Lower lobe of right lung (tissue), 2 donors: ENCODE measurements around the gene S100A12. TPM values are rescaled to one million over a fixed set of nuclear protein-coding genes. Genes with fewer than 3 reads are reported as not detected.

Experiments used
- ATAC-seq, 2 donors: fragments of 200-7000 bp; cut with Tn5 transposase; one replicate each; pipeline ENCODE4 v1.9.1; 2020 to 2022; ENCODE audit warnings: mild to moderate bottlenecking in 2 of 2, moderate library complexity in 2 of 2
- DNase-seq: peaks from one replicate; pipeline ENCODE4 v3.0.0-alpha.2; 2020
- H3K27ac ChIP-seq: fragments of 200-600 bp; one replicate; pipeline ENCODE4 v1.8.0; 2022
- H3K27me3 ChIP-seq: fragments of 200-600 bp; one replicate; pipeline ENCODE4 v1.8.0; 2022; ENCODE audit warnings: low read depth
- H3K36me3 ChIP-seq: fragments of 200-600 bp; one replicate; pipeline ENCODE4 v1.8.0; 2022; ENCODE audit warnings: mild to moderate bottlenecking
- H3K4me1 ChIP-seq: fragments of 200-600 bp; one replicate; pipeline ENCODE4 v1.8.0; 2022
- H3K4me3 ChIP-seq: fragments of 200-600 bp; one replicate; pipeline ENCODE4 v1.8.0; 2022; ENCODE audit warnings: mild to moderate bottlenecking
- H3K9me3 ChIP-seq: fragments of 200-600 bp; one replicate; pipeline ENCODE4 v1.8.0; 2022
- CTCF ChIP-seq: fragments of 200-600 bp; IDR thresholded peaks from one replicate; pipeline ENCODE4 v1.8.0; 2022; ENCODE audit warnings: antibody characterized with exemption, mild to moderate bottlenecking
- intact Hi-C: fragments of 100-400 bp; cut with DNase I; formaldehyde crosslinking; loops from one replicate; pipeline ENCODE4 v1.11.0; 2022
- total RNA-seq: library from RNA; stranded (reverse); fragmentation: NEBNext Ultra II Directional; extraction: Animal tissue kit (Norgen Biotek cat#: 25700); gene quantifications from one replicate; pipeline ENCODE4 v1.2.1, GENCODE V29; 2021
- donor health status: DM: no; HTN: yes; CAD: no; lungs with severe emphysema.

Gene S100A12
- total RNA-seq, 1 donor from 2014 or later = 54.9 TPM

- no peak for ATAC-seq
- Histone ChIP-seq H3K27me3 (peaks cover 8% of the 10 kb centered on the region), H3K4me1 (peaks cover 9% of the 10 kb centered on the region), H3K4me3 (no peak overlapping the region), H3K27ac (no peak overlapping the region), H3K36me3 (no peaks in the 10 kb centered on the region), H3K9me3 (no peaks in the 10 kb centered on the region)
- no peak for DNase-seq
- intact Hi-C loops = no loop called here
- no peak for TF ChIP-seq CTCF
These were observed 19.0 kb upstream of the S100A12 start for GRCh38 chr1:153394391-153394790.

GRCh38 chr1:153393926-153394325 is 18.5 kb upstream of the S100A12 start:
- TF ChIP-seq CTCF = no peak
- H3K27ac ChIP-seq = no peak overlapping the region
- no peak overlapping the region for H3K4me3 ChIP-seq
- intact Hi-C loops = no loop called here
- no peaks in the 10 kb centered on the region for H3K36me3 ChIP-seq
- ATAC-seq (peak in 1 of 2 donors; percentile 34), DNase-seq (peak; percentile 55)
- peaks cover 9% of the 10 kb centered on the region for H3K4me1 ChIP-seq
- no peaks in the 10 kb centered on the region for H3K9me3 ChIP-seq
- H3K27me3 ChIP-seq = peaks cover 8% of the 10 kb centered on the region

- no peaks in the 10 kb centered on the region for H3K36me3 ChIP-seq
- H3K27me3 ChIP-seq = peaks cover 8% of the 10 kb centered on the region
- intact Hi-C loops = no loop called here
- no peak overlapping the region for H3K27ac ChIP-seq
- no peaks in the 10 kb centered on the region for H3K9me3 ChIP-seq
- no peak for DNase-seq
- TF ChIP-seq CTCF = no peak
- H3K4me3 ChIP-seq = no peak overlapping the region
- no peak for ATAC-seq
- H3K4me1 ChIP-seq = peaks cover 9% of the 10 kb centered on the region
These were observed 17.4 kb upstream of the S100A12 start for GRCh38 chr1:153392822-153393221.

- H3K9me3 ChIP-seq = no peaks in the 10 kb centered on the region
- no peak for TF ChIP-seq CTCF
- ATAC-seq (no peak), DNase-seq (no peak)
- H3K36me3 ChIP-seq = no peaks in the 10 kb centered on the region
- no peak overlapping the region for H3K27ac ChIP-seq
- H3K27me3 ChIP-seq = peaks cover 8% of the 10 kb centered on the region
- peaks cover 9% of the 10 kb centered on the region for H3K4me1 ChIP-seq
- no peak overlapping the region for H3K4me3 ChIP-seq
- intact Hi-C loops = no loop called here
These were observed 16.8 kb upstream of the S100A12 start for GRCh38 chr1:153392258-153392657.

GRCh38 chr1:153390938-153391710 is 15.7 kb upstream of the S100A12 start, which contains the start of gene S100A8:
S100A8 (minus strand) TSS chr1:153391073; CDS start chr1:153390535, 538 bp downstream.
- H3K27ac ChIP-seq = peak within 1 kb of the TSS; percentile 24
- H3K9me3 ChIP-seq = no peaks in the 10 kb centered on the region
- no peak for TF ChIP-seq CTCF
- no peaks in the 10 kb centered on the region for H3K36me3 ChIP-seq
- DNase-seq = peak; percentile 86
- H3K27me3 ChIP-seq = peaks cover 7% of the 10 kb centered on the region
- intact Hi-C loops = no loop called here
- peak within 1 kb of the TSS; percentile 39 for H3K4me3 ChIP-seq
- ATAC-seq = peak; percentile 62 to 65
- H3K4me1 ChIP-seq = peaks cover 9% of the 10 kb centered on the region
